Measurements from ENCODE around the gene LRRC10B.

The LRRC10B gene

DNA sequence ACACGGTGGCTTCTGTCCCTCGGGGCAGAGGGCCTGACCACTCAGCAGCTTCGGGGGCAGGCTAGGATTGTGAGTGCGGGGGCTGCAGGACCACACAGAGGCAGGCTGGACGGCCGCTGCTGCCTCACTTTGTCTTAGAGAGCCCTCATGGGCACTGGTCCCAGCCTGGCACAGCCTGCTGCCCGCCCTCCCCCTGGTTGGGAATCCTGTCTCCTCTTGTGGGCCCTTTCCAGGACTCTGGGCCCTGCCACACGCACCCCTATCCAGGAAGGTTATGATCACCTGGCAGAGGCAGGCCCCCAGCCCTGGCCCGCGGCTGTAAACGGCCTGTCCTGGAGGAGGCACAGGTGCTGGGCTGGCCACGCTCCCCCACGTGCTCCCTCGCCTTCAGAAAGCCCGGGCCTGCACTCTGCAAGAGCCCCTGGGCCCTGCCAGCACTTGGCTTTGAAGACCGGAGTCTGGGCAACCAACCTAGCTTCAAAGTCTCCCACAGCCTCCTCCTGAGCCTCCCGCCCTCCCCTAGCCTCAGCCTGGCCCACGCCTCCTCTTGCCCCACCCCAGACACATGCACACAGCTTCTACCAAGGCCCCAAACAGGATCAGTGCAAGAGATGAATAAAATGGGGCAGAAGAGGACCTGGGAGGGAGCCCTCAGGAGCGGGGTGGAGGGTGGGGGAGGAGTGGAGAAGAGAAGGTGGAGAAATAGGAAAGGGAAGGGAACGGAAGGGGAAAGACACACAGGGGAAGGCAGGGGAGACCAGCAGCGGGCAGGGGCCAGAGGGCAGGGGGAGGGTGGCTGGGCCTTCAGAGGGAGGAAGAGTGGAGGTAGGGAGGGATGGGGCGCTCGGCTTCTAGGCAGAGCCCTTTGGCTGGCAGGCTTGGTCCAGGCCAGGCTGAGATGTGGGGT, 41.4 kb downstream of the LRRC10B start:
- no peak for DNase-seq

DNA sequence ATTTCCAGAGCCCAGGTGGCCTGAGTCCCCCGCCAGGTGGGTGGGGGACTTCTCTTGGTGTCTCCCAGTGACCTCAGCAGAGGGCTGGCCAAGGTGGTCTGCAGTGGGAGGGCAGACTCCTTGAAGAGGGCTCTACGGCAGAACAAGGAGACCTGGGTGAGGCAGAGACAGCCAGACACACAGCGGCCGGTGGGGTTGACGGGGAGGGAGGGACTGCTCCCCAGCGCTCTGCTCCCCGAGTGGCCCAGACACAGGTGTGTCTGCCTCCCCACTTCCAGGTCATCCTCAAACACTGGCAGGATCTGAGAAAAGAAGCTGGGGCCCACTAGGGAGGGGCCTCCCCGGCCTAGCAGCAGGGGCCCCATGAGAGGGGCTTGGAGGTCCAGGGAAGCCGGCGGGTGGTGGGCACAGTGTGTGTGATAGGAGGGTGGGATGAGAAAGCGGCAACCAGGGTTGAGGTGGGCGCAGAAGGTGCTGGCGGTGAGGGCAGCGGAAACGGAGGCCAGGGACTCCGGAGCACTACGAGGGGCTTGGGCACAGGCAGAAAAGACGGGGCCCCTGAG, 42.2 kb downstream of the LRRC10B start:
- DNase-seq, result no peak

DNA sequence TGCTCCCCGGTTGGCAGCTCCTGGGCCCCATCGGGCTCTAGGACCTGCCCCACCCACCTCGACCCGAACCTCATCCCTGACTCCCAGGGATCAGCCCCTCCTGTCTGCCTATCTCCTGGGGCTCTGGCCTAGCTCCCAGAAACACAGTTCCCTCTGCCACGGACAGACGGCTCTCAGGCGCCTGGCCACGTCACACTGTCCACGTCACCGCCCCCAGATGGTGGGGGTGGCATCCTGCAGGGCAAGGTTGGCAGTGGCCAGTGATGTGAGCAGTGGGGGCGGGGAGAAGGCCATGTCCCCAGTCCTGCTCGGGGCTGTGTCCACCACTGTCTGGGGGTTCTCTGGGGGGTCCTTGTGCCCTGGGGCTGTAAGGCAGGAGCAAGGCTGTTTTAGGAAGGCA, 43.1 kb downstream of the LRRC10B start:
- DNase-seq, result no peak

DNA sequence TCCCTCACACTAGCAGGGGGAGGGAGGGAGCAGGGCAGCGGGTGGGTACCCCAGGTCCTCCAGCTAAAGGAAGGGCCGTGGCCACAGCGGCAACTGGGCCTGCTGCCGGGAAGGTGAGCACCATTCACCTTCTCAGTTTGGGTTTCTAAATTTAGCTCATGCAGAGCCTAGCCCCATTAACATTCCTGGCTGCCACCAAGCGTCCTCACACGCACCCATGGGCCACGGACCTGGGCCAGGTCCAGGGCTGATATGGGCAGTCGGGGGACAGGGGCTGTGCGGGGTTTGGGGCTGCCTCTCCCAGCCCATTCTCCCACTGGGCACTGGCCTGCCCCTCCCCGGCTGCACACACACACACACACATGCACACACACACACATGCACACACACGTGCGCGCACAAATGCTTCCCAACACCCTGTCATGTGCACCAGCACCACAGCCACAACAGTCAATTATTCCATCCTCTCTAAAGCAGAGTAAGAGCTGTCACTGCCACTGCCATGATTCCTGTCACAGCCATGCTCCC, 43.6 kb downstream of the LRRC10B start:
- DNase-seq, result no peak

DNA sequence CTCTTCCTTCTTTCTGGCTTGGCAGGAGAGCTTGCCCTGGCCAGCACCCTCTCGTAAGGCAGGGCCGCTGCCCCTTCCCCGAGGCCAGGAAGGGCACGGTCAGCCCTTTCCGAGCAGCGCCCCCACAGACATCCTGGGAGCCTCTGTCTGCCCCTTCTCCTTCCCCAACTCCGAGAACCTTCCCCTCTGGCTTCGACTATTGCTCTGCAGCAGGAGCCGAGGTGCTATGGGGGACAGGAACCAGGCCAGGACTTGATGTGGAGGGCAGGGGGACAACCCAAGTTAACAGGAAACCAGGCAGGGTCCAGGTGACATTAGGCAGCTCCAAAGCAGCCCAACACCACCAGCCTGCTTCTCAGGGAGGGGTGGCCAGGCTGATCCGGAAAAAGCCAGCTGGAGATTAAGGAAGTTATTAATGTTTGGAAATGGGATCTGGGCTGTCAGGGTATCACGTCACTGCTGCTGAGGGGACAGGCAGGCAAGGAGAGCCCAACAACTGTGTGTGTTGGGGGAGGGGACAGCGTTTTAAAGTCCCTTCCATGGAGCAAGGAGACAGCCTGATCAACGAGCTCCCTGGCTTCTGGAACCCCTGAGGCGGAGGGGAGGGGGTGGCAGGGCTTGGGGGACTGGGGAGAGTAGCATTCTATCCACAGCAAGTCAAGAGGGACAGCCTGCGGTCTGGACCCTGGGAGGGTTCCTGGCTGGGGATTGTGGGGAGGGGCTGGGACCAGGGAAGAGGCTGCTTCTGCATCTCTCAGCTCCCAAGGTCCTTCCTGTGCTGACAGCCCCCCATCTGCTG, 45.0 kb downstream of the LRRC10B start:
- DNase-seq, result no peak

DNA sequence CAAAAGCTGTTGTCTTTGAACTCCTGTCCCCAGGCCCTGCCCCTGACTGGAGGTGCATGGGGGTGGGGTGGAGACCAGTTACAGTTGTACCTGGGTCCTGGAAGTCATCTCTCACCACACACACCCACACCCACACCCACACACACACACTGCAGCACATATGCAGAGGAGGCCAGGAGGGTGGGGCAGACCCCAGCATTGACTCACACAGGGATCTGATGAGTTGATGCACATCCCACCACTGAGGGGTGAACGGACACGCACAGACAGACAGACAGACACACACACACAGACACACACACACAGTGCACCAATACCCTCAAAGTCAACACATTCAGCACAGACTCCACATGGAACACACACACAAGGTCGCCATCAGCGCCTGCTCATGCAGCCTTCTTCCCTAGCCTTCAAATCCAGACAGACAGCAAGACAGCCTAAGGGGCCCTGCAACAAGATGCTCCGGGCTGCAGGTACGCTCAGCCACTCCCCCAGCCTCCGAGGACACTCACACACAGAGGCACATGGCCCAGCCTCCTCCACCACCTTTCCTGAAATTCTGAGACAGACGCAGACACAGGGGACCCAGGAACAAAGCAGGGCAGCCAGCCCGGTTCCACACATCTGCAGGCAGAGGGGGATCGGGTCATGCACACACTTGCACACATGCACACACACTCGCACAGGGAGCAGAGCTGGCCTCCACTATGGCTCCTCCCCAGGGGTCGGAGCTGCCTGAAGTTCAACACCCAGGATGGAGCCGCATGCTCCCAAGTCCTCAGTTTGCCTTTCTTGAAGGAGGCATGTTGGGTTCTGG, 45.8 kb downstream of the LRRC10B start:
- no peak for DNase-seq

DNA sequence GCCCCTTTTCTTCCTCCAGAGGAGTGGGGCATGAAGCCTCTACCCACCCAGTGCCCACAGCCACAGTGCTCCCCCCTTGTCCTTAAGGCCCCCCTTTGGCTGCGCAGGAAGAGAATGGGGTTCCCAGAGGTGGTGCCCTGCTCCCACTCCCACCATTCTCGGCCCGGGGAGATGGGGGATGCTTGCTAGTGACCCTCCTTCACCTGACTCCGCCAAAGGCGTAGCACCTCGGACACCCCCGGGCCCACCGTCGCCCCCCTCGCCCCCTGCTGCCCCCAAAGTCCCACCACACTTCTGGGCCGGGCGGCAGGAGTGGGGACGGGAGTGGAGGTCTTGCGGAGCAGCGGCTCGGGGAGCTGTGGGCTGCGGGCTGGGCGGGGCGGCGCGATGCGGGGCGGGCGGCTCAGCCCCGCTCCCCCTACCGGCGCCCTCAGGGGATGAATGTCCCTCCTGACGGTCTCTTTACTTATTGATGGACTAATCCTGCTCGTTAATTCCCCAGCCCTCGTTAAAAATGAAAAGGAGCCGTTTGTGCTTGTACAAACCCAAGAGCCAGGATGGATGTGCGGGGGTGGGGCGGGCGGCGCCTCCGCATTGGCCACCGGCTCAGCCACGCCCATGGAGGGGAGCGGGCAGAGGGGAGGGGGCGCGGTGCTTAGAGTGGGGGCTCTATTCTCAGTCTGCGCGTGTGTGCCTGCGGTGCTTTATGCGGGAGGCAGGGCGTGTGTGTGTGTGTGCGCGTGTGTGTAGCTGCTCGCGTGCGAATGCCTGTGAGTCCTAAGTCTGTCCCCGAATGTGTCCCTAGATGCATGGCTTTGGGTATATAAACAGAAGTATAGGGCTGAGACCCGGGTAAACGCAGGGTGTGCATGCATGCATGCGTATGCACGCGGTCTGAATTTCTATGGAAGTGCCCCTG, 46.8 kb downstream of the LRRC10B start:
- DNase-seq, result no peak

DNA sequence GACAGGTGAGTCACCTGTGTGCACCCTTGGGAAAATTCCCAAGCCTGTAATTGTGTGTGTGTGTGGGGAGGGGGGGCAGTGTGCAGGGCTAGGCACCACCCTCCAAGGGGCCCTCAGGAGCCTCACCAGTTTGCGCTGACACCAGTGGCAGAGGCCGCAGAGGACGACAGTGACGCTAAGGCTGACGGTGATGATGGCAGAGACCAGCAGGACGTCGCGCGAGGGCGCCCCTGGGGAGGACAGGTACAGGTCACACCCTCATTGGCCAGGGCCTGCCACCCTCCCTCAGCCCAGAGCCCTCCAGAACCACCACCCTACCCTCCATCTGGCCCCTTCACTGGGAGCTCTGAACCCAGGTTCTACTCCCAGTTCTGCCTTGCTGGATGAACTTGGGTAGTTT, 47.4 kb downstream of the LRRC10B start:
- DNase-seq, result no peak

DNA sequence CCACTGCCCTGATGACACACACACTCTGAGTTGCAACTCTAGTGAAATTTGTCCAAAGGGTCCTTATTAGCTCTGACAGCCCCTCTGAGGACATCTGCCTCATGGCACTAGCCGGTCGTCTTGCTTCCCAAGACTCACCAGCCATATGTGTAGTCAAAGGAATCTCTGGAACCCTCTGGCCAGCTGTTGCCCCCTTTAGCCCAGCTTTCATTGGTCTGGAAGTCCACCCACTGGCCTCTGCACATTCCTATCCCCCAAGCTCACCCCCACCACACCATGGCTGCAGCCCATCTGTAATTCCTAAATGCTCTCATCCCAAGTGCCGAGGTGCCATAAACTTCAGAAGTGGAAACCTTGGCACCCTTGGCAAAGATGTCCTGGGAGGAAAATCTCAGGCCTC, 48.1 kb downstream of the LRRC10B start:
- no peak for DNase-seq
